ENCODE data around the gene ZIC1. TPM values are rescaled to one million over a fixed set of nuclear protein-coding genes. Genes with fewer than 3 reads are reported as not detected.

Gene ZIC1
- total RNA-seq, 1 experiment from 2014 or later = not detected

DNA sequence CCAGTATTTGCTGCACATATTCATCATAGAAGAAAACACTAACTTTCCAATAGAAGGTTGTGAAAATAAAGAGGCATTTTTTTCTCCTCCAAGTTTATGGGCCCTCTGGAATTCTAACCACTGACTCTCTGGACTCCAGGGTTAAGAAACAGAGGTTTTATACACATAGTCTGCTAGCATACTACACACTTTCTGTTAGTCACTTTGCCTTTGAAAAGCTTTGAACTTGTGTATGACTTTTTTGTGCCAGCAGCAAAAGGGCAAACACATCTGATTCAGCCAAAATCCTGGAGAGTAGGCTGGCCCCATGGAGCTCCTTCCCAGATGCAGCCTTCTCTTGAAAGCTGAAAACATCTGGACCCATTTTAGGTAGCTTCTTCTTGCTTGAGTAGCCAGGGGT lies 9.1 kb upstream of the ZIC1 start:
- no peak overlapping the region for H3K27ac ChIP-seq (ENCODE audit: insufficient read length, low read depth, low read length)
- Mint-ChIP-seq H3K27me3 (ENCODE audit: low read depth) (peaks cover 100% of the 10 kb centered on the region), H3K4me3 (no peak overlapping the region), H3K4me1 (peaks cover 44 to 77% of the 10 kb centered on the region in 2 experiments), H3K36me3 (ENCODE audit: insufficient read depth in 1 of 3, low read depth in 3 of 3) (no peaks in the 10 kb centered on the region; a peak in 2 of 7 replicates), H3K9me3 (peaks cover 3% of the 10 kb centered on the region in 2 experiments; a peak in 2 of 5 replicates), H3K27ac (no peak overlapping the region)
- H3K79me1 ChIP-seq (ENCODE audit: insufficient read depth, low read depth, low read length, poor library complexity, severe bottlenecking) = no peaks in the 10 kb centered on the region
- no peak overlapping the region for H3K14ac ChIP-seq (ENCODE audit: insufficient read depth, low read length)
- H4K20me1 ChIP-seq (ENCODE audit: control insufficient read depth, insufficient read depth, insufficient read length) = no peaks in the 10 kb centered on the region
- H2AK5ac ChIP-seq (ENCODE audit: insufficient read length, low read length) = no peak overlapping the region
- H4K8ac ChIP-seq (replicated peaks; ENCODE audit: insufficient read length, low read depth, low read length) = no peak overlapping the region
- no peak overlapping the region for H2BK15ac ChIP-seq (ENCODE audit: low read depth, low read length)
- no peak for DNase-seq
- H2BK5ac ChIP-seq (ENCODE audit: insufficient read length, low read length) = no peak overlapping the region
- TF ChIP-seq, protein P1, sequence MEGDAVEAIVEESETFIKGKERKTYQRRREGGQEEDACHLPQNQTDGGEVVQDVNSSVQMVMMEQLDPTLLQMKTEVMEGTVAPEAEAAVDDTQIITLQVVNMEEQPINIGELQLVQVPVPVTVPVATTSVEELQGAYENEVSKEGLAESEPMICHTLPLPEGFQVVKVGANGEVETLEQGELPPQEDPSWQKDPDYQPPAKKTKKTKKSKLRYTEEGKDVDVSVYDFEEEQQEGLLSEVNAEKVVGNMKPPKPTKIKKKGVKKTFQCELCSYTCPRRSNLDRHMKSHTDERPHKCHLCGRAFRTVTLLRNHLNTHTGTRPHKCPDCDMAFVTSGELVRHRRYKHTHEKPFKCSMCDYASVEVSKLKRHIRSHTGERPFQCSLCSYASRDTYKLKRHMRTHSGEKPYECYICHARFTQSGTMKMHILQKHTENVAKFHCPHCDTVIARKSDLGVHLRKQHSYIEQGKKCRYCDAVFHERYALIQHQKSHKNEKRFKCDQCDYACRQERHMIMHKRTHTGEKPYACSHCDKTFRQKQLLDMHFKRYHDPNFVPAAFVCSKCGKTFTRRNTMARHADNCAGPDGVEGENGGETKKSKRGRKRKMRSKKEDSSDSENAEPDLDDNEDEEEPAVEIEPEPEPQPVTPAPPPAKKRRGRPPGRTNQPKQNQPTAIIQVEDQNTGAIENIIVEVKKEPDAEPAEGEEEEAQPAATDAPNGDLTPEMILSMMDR (conservative IDR thresholded peaks at IDR 0.05) = no peak
- no peak overlapping the region for H2BK120ac ChIP-seq (ENCODE audit: low read depth, low read length, poor library complexity, severe bottlenecking)
- no peak overlapping the region for H3K4ac ChIP-seq (ENCODE audit: low read depth, low read length)
- no peak overlapping the region for H3K4me2 ChIP-seq (ENCODE audit: insufficient read depth, insufficient read length, low read length)
- no peak overlapping the region for H3T11ph ChIP-seq (ENCODE audit: low read length)
- no peak overlapping the region for H4K5ac ChIP-seq (ENCODE audit: insufficient read length, low read depth, low read length)
- H3K23ac ChIP-seq (ENCODE audit: insufficient read length, low read depth, low read length) = no peak overlapping the region
- H3K23me2 ChIP-seq (ENCODE audit: insufficient read length, low read depth, low read length, poor library complexity, severe bottlenecking) = peaks cover 13% of the 10 kb centered on the region
- no peaks in the 10 kb centered on the region for H3K79me2 ChIP-seq (ENCODE audit: insufficient read depth, low read length)
- no peak overlapping the region for H3K9ac ChIP-seq (ENCODE audit: extremely low read depth, insufficient read length, low read length)
- peaks cover 14% of the 10 kb centered on the region for H3K4me1 ChIP-seq (ENCODE audit: insufficient read depth, low read length)
- peaks cover 63% of the 10 kb centered on the region for H3K27me3 ChIP-seq (ENCODE audit: insufficient read depth, low read length)
- H3K56ac ChIP-seq (ENCODE audit: insufficient read length, low read depth, low read length) = no peak overlapping the region
- no peak overlapping the region for H2AFZ ChIP-seq (ENCODE audit: low read length)
- no peak overlapping the region for H3K18ac ChIP-seq (ENCODE audit: insufficient read length, low read depth, low read length)
- no peak overlapping the region for H2BK12ac ChIP-seq (ENCODE audit: insufficient read length, low read depth, low read length)
- no peak overlapping the region for H2BK20ac ChIP-seq (ENCODE audit: low read depth, low read length, poor library complexity, severe bottlenecking)
- H3K9me3 ChIP-seq (ENCODE audit: control insufficient read depth, low read depth, low read length) = no peaks in the 10 kb centered on the region
- H4K91ac ChIP-seq (ENCODE audit: insufficient read length, low read depth, low read length) = no peak overlapping the region
